Activated gamma-delta T cell treated with anti-CD3 and anti-CD28 coated beads, Interleukin-2, amount 50 U/mL, for 16 hours (primary cell): ENCODE results near the gene SEZ6L.

Experiments
- DNase-seq: peaks from one replicate; pipeline ENCODE4 v3.0.0-alpha.2; 2020; ENCODE audit warnings: low read depth

SEZ6L gene

GRCh38 chr22:26169315-26170111, at the start of gene SEZ6L:
Gene SEZ6L (plus strand): TSS chr22:26169462. CDS start chr22:26169670, 208 bp downstream.
- no peak for DNase-seq

- no peak for DNase-seq
Measured at GRCh38 chr22:26122920-26123468, 46.3 kb upstream of the SEZ6L start.

DNA sequence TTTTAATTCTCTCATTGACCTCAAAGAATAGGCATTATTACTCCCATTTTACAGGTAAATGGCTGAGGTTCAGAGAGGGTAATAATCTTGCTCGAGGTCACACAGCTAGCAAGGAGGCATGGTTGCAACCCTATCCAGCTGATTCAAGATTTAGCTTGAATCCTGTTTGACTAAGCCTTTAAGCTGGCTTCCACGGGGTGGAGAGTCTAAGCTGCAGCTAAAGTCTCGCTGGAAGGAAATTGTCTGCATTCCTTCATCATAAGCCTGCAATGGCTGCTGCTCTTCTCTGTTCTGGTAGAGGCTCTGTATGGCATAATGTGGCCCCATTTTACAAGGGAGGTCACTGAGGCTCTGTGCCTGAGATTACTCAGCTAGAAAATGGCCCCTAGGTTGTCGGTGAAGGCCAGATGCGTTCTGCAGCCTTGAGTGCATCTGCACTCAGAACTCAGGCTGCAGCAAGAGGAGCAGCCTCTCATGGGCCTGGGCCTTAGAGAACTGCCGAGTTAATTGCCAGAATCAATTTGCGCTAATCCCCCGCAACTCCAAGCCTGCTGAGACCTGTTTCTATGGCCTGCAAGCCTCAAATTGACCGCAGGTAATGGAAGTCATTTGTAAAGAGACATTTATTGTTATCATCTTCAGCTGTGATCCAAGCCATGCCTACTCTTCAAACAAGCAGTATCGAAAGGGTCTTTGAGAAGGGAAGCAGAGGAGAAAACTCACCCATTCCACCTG, 44.1 kb upstream of the SEZ6L start:
- DNase-seq = no peak

GRCh38 chr22:26127126-26127525, 42.1 kb upstream of the SEZ6L start:
- DNase-seq = no peak

DNA sequence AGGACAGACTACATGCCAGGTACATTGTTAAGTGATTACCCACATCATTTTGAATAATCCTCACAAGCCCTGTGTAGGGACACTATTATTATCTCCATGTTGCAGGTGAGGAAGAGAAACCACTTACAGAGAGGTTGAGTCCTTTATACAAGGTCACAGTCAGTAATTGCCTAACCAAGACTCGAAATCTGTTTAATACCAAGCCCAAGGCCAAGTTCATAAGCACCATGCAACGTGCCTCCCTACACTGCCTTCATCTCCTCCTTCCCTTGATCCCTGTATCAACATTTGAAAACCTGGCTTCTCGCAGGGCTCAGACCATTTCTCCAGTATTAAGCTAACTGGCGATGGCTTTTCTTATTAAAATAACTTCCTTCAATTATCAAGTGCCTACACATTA, 41.7 kb upstream of the SEZ6L start:
- no peak for DNase-seq

DNA sequence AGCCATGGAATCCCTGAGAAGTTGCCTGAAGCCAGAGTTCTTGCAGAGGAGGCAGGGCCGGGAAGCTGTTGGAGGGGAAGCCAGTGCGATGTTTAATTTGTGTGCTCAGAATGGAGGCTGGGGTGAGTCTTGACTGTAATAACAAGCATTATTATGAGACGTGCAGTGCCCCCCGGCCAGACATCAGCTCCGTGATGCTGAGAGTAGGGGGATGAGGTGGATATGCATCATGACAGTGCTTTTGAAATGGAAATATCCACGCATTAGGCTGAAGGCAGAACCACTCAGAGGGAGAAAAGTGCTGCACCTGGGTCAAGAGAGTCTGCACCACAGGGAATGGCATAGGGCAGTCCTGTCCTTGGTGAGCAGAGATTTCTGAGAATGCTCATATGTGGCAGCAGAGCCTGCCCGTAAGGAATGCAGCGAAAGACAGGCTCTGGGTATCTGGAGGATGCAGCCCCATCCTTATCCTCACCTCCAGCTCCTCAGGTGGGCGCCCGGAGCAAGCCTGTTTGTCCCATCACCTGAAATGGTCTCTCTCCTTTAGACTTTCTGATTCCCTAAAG, 37.6 kb upstream of the SEZ6L start:
- no peak for DNase-seq

DNA sequence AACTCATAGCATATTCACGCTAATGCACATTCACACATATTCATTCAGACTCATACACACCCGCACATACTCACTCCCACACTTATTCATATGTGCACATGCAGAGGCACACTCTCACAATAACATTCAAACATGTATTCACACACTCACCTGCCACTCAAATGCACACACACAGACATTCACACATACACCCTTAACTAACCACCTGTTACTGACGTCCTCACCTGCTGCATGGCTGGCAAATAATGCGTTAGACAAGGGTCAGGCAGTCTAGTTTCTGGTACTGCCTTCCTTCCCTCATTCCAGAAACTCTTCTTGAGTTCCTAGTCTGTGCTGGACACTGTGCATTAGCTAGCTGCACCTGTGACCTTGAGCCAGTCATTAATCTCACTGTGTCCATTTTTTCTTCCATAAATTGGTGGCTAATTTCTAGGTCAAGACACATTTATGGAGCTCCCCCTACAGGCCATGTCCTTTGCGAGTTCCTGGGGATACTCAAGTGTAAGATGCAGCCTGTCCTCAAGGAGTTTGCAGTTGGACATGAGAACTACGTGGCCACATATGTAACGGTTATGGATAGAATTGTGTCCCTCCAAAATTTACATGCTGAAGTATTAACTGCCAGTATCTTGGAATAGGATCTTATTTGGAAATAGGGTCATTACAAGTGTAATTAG, 34.5 kb upstream of the SEZ6L start:
- no peak for DNase-seq

- DNase-seq = no peak
Measured at GRCh38 chr22:26135806-26136205, 33.5 kb upstream of the SEZ6L start.

- no peak for DNase-seq
Measured at GRCh38 chr22:26139310-26139709, 30.0 kb upstream of the SEZ6L start.

DNA sequence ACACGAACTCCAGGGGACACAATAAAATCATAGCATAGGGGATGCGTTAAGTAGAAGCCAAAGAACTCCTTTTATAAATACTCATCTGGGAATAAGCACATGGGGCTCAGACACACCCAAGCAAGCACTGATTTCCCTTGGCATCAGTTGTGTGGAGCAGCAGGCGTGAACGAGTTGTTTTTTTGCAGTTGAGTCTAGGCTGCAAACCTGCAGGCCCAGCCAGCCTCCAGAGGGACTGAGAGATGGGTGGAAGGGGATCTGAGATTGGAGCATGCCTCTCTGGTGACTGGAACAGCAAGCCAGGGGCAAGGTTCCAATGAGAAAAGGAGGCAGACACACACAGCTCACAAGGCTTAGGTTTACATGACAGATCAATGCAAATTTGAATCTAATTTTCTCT, 27.4 kb upstream of the SEZ6L start:
- no peak for DNase-seq

DNA sequence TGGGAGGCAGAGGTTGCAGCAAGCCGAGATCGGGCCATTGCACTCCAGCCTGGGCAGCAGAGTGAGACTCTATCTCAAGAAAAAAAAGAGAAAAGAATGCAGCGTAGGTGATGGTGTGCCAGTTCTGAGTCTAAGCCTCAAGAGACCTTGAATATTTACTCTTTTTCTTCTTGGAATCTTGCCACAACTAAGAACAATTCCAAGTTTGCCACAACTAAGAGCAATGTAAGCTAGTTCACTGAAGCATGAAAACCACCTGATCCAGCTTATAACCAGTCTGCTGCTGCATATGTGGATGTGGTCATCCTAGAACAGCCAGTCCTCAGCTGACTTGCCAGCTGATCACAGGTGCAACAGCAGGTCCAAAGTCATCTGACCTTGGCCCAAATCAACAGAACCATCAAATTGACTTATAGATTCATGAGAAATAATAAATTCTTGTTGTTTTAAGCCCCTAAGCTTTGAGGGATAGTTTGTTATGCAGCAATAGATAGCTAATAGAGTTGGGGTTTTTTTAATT, 25.4 kb upstream of the SEZ6L start:
- DNase-seq = no peak

- no peak for DNase-seq
Measured at GRCh38 chr22:26159886-26160285, 9.4 kb upstream of the SEZ6L start.

- no peak for DNase-seq
Measured at GRCh38 chr22:26161746-26162145, 7.5 kb upstream of the SEZ6L start.

DNA sequence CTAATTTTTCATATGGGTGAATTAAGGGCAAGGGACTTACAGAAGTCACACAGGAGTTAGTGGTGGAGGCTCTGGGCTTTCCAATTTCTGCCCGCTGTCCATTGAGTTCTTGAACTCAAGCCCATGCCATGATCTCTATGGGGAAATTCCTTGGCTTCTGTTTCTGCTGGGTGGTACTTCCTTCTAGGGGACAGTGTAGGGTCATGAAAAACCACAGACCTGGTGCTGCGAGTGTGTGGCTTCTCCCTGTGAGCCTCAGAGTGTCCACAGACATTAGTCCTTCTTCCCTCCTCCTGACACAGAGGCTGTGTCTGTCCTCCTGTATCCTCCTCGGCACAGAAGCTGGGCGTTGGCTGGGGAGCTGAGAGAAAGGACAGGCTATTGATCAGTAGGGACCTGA, 6.3 kb upstream of the SEZ6L start:
- no peak for DNase-seq

GRCh38 chr22:26164174-26164573, 5.1 kb upstream of the SEZ6L start:
- DNase-seq = no peak

GRCh38 chr22:26168330-26168851, 871 bp upstream of the SEZ6L start:
- DNase-seq = no peak

- no peak for DNase-seq
Measured at GRCh38 chr22:26168939-26169314, 335 bp upstream of the SEZ6L start.

DNA sequence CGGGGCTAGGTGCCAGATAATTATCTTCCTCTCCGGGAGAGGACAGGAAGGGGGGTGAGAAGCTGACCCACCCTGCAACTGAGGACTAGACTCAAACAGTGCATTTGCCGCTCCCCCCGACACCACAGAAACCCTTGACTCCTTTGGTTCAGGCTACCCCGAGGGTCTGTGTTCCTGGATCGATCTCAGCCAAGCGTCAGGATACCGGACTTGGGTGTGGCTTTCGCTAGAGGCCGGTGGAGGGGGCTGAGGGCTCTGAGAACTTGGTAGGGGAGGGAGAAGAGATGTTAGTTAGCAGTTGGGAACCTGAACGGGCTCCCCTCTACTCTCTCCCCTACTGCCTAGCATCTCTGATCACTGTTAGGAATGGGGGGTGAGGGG, 840 bp downstream of the SEZ6L start:
- DNase-seq = no peak

- DNase-seq = no peak
Measured at GRCh38 chr22:26170795-26171580, 1.7 kb downstream of the SEZ6L start.

DNA sequence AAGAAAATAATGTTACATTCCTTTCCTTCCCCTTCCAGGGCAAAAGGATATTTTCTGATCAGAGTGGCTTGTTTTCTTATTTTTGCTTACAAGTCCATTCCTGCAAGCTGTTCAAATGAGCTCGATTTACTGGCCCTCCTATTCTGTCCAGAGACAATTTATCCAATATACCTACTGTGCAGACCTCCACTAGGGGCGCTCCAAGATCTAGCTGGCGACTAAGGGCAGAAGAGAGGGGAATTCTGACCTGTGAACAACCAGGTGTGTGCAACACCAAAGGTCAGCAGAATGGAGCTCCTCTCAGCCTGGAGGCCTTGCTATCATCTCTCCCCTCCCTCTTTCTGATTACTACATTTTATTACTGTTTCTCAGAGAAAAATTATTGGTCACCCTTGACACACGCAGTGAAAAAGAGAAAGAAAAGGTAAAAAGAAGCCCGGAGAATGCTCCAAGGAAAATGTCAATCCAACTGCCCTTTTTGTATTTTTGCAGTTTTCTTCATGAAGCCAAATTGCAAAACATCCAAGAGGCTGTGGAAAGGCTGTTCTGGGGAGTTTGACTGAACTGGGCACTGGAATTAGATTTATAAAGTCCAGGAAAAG, 3.2 kb downstream of the SEZ6L start:
- DNase-seq = no peak

DNA sequence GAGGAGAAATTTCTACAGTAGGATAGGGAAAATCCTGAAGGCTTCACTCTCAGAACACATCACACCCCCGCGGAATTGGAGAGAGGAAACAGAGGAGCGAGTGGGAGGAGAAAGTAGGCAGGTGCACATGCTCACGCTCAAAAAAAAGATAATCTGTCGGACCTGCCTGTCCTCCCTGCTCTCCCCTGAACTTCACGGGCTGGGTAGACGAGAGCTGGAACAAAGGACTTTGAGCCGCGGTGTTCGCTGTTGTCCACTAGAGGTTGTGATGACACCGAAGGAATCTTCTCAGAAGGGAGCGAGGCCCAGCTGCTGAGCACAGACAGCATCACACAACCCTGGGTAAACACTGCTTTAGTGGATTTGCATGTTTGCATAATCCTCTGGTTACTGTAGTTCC, 5.0 kb downstream of the SEZ6L start:
- DNase-seq = no peak
